ENCODE measurements around the gene PNLIPRP2. TPM values are rescaled to one million over a fixed set of nuclear protein-coding genes. Genes with fewer than 3 reads are reported as not detected.

The PNLIPRP2 gene
- total RNA-seq, 1 donor from 2014 or later = 1.6 TPM

DNA sequence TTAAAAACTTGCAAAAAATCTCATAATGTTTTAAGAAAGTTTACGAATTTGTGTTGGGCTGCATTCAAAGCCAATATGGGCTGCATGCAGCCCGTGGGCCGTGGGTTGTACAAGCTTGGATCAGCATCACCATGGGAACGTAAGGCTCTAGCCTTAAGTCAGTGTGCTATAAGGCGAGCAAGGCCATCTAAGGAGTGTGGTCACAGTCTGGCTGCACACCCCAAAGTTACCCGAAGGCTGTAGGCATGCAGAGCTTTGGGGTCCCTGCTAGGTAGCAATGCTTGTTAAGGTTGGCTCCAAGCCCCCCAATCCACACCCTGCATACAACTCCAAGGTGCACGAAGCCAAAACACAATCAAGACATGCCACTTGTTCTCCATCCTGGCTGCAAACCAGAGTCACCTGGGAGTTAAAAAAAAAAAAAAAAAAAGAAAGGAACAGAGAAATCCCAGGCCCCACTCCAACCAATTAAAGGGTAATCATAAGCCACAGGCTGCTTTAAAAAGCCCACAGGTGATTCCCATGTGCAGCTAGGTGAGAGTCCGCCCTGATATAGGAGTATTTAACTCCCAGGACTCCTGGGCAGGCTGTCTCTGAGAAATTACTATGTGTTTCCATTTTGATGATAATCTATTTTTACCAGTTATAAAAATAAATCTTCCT lies 8.5 kb upstream of the PNLIPRP2 start:
- no peaks in the 10 kb centered on the region for H3K79me2 ChIP-seq (ENCODE audit: low read depth)
- no peaks in the 10 kb centered on the region for H4K20me1 ChIP-seq (ENCODE audit: low read depth)
- peaks cover 6% of the 10 kb centered on the region for H3K4me1 ChIP-seq
- H3K9ac ChIP-seq = no peak overlapping the region
- peaks cover 20% of the 10 kb centered on the region for H3K27me3 ChIP-seq
- no peak overlapping the region for H3K27ac Mint-ChIP-seq
- no peak overlapping the region for H3K4me2 ChIP-seq
- H3K4me3 ChIP-seq = no peak overlapping the region
- no peaks in the 10 kb centered on the region for H3K36me3 Mint-ChIP-seq
- TF ChIP-seq EZH2 (IDR thresholded peaks at IDR 0.05) = no peak
- TF ChIP-seq, protein P1, sequence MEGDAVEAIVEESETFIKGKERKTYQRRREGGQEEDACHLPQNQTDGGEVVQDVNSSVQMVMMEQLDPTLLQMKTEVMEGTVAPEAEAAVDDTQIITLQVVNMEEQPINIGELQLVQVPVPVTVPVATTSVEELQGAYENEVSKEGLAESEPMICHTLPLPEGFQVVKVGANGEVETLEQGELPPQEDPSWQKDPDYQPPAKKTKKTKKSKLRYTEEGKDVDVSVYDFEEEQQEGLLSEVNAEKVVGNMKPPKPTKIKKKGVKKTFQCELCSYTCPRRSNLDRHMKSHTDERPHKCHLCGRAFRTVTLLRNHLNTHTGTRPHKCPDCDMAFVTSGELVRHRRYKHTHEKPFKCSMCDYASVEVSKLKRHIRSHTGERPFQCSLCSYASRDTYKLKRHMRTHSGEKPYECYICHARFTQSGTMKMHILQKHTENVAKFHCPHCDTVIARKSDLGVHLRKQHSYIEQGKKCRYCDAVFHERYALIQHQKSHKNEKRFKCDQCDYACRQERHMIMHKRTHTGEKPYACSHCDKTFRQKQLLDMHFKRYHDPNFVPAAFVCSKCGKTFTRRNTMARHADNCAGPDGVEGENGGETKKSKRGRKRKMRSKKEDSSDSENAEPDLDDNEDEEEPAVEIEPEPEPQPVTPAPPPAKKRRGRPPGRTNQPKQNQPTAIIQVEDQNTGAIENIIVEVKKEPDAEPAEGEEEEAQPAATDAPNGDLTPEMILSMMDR (IDR thresholded peaks at IDR 0.05) = no peak
- no peak for TF ChIP-seq EZH2phosphoT487 (IDR thresholded peaks at IDR 0.05)
- no peak overlapping the region for H3K27ac ChIP-seq
- peaks cover 4% of the 10 kb centered on the region for H3K4me1 Mint-ChIP-seq
- no peak overlapping the region for H2AFZ ChIP-seq (replicated peaks)
- peaks cover 9% of the 10 kb centered on the region for H3K27me3 Mint-ChIP-seq (ENCODE audit: insufficient read depth, low read depth)
- H3K9me3 ChIP-seq (ENCODE audit: low read depth) = no peaks in the 10 kb centered on the region
- no peak overlapping the region for H3K4me3 Mint-ChIP-seq
- H3F3A ChIP-seq (ENCODE audit: low read depth) = no peaks in the 10 kb centered on the region
- peaks cover 4% of the 10 kb centered on the region for H3K9me3 Mint-ChIP-seq
- DNase-seq (ENCODE audit: low spot score) = no peak
- no peaks in the 10 kb centered on the region for H3K36me3 ChIP-seq

DNA sequence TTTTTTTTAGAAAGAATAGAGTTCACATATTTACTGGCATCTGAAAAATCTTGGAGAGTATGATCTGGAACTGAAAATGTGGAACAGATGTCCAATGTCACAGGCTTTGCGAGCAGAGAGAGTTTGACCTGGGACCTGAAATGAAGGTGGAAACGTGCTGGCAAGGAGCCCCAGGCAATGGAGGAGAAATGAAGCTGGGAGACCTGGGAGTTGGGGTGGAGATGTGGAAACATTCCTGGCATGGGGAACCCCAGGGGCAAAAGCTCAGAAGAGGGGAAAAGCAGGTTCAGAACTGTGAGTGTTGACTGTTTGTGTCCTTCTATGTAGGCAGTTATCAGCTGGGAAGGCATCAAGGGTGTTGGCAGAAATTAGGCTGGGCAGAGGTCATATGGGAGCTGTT lies 7.3 kb upstream of the PNLIPRP2 start:
- H3K4me3 ChIP-seq = no peak overlapping the region
- H3K27me3 Mint-ChIP-seq (ENCODE audit: insufficient read depth, low read depth) = peaks cover 6% of the 10 kb centered on the region
- H3K4me3 Mint-ChIP-seq = no peak overlapping the region
- H2AFZ ChIP-seq (replicated peaks) = no peak overlapping the region
- H3F3A ChIP-seq (ENCODE audit: low read depth) = no peaks in the 10 kb centered on the region
- TF ChIP-seq, protein P1 (IDR thresholded peaks at IDR 0.05) = no peak
- TF ChIP-seq EZH2 (IDR thresholded peaks at IDR 0.05) = no peak
- no peak for TF ChIP-seq EZH2phosphoT487 (IDR thresholded peaks at IDR 0.05)
- H3K27me3 ChIP-seq = peaks cover 13% of the 10 kb centered on the region
- no peaks in the 10 kb centered on the region for H3K36me3 Mint-ChIP-seq
- H3K4me2 ChIP-seq = no peak overlapping the region
- H3K4me1 ChIP-seq = peaks cover 6% of the 10 kb centered on the region
- H3K9me3 ChIP-seq (ENCODE audit: low read depth) = no peaks in the 10 kb centered on the region
- no peak overlapping the region for H3K27ac Mint-ChIP-seq
- H3K9me3 Mint-ChIP-seq = peaks cover 4% of the 10 kb centered on the region
- no peak for DNase-seq (ENCODE audit: low spot score)
- peaks cover 4% of the 10 kb centered on the region for H3K4me1 Mint-ChIP-seq
- H3K79me2 ChIP-seq (ENCODE audit: low read depth) = no peaks in the 10 kb centered on the region
- H3K27ac ChIP-seq = no peak overlapping the region
- H3K9ac ChIP-seq = no peak overlapping the region
- H3K36me3 ChIP-seq = no peaks in the 10 kb centered on the region
- no peaks in the 10 kb centered on the region for H4K20me1 ChIP-seq (ENCODE audit: low read depth)

DNA sequence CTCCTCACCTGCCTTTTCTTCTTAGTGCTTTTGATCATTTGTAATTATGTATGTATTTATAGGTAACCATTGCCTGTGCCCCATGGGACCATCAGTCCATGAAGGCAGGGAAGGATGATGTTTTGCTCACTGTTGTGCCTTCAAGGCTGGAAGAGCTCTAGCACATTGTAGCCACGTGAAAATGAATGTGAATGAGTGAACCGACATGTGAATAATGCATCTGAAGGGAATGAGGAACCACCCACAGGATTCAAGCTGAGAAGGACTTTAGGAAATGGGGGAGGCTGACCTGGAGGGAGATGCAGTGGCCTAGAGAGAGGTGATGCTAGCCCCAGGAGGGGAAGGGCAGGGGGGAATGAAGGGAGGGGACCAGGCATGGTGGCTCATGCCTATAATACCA lies 6.0 kb upstream of the PNLIPRP2 start:
- Histone ChIP-seq H3K27me3 (peaks cover 3% of the 10 kb centered on the region), H3K4me3 (no peak overlapping the region), H3K27ac (no peak overlapping the region), H3K36me3 (no peaks in the 10 kb centered on the region), H3K9ac (no peak overlapping the region), H3F3A (ENCODE audit: low read depth) (no peaks in the 10 kb centered on the region), H3K4me2 (no peak overlapping the region), H2AFZ (replicated peaks) (no peak overlapping the region), H3K4me1 (no peaks in the 10 kb centered on the region), H3K79me2 (ENCODE audit: low read depth) (no peaks in the 10 kb centered on the region), H3K9me3 (ENCODE audit: low read depth) (no peaks in the 10 kb centered on the region), H4K20me1 (ENCODE audit: low read depth) (no peaks in the 10 kb centered on the region)
- no peak overlapping the region for H3K27ac Mint-ChIP-seq
- TF ChIP-seq EZH2 (IDR thresholded peaks at IDR 0.05) (no peak), EZH2phosphoT487 (IDR thresholded peaks at IDR 0.05) (no peak)
- TF ChIP-seq, protein P1 (IDR thresholded peaks at IDR 0.05) = no peak
- no peaks in the 10 kb centered on the region for H3K4me1 Mint-ChIP-seq
- H3K9me3 Mint-ChIP-seq = peaks cover 4% of the 10 kb centered on the region
- no peak overlapping the region for H3K4me3 Mint-ChIP-seq
- peaks cover 6% of the 10 kb centered on the region for H3K27me3 Mint-ChIP-seq (ENCODE audit: insufficient read depth, low read depth)
- H3K36me3 Mint-ChIP-seq = no peaks in the 10 kb centered on the region
- DNase-seq (ENCODE audit: low spot score) = no peak
